ENCODE results near the gene OPN3.
A peak's percentile ranks its signal among the peaks of the same experiment; 100 is the strongest.

OPN3 gene

DNA sequence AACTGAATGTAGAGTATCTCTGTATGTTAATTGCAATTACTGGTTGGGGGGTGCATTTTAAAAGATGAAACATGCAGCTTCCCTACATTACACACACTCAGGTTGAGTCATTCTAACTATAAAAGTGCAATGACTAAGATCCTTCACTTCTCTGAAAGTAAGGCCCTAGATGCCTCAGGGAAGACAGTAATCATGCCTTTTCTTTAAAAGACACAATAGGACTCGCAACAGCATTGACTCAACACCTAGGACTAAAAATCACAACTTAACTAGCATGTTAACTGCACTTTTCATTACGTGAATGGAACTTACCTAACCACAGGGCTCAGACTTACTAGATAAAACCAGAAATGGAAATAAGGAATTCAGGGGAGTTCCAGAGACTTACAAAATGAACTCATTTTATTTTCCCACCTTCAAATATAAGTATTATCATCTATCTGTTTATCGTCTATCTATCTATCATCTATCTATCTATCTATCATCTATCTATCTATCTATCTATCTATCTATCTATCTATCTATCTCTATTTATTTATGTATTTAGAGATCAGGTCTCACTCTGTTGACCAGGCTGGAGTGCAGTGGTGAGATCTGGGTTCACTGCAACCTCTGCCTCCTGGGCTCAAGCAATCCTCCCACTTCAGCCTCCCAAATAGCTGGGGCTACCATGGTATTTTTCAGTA is 47.8 kb downstream of the OPN3 start (continued):
- TF ChIP-seq, protein P1, sequence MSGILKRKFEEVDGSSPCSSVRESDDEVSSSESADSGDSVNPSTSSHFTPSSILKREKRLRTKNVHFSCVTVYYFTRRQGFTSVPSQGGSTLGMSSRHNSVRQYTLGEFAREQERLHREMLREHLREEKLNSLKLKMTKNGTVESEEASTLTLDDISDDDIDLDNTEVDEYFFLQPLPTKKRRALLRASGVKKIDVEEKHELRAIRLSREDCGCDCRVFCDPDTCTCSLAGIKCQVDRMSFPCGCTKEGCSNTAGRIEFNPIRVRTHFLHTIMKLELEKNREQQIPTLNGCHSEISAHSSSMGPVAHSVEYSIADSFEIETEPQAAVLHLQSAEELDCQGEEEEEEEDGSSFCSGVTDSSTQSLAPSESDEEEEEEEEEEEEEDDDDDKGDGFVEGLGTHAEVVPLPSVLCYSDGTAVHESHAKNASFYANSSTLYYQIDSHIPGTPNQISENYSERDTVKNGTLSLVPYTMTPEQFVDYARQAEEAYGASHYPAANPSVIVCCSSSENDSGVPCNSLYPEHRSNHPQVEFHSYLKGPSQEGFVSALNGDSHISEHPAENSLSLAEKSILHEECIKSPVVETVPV (CRISPR knock-in tag; IDR thresholded peaks at IDR 0.05): no peak
- TF ChIP-seq ZNF70 (CRISPR knock-in tag; IDR thresholded peaks at IDR 0.05) (no peak), PPARA (CRISPR knock-in tag; IDR thresholded peaks at IDR 0.05; ENCODE audit: borderline replicate concordance) (no peak)
- TF ChIP-seq, protein P2, sequence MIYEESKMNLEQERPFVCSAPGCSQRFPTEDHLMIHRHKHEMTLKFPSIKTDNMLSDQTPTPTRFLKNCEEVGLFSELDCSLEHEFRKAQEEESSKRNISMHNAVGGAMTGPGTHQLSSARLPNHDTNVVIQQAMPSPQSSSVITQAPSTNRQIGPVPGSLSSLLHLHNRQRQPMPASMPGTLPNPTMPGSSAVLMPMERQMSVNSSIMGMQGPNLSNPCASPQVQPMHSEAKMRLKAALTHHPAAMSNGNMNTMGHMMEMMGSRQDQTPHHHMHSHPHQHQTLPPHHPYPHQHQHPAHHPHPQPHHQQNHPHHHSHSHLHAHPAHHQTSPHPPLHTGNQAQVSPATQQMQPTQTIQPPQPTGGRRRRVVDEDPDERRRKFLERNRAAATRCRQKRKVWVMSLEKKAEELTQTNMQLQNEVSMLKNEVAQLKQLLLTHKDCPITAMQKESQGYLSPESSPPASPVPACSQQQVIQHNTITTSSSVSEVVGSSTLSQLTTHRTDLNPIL (CRISPR knock-in tag; IDR thresholded peaks at IDR 0.05; ENCODE audit: low read depth): no peak

DNA sequence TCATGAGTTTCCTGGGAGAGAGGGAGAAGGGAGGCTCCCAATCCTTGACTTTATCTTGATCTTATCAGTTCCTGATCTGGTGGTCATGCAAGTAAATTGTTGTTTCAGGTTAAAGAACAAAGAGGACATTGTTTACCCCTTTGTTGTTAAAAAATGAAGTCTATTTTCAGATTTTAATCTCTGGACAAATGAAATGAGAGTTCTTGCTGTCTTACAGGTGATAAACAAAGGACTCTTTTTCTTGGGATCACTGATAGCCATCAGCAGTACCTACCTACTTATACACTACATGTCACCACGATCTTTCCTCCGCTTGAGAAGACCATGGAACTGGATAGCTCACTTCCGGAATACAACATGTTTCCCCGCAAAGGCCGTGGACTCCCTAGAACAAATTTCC is 48.4 kb downstream of the OPN3 start:
- no peak for TF ChIP-seq OSR1 (CRISPR knock-in tag; IDR thresholded peaks at IDR 0.05)
- TF ChIP-seq GLIS3 (CRISPR knock-in tag; IDR thresholded peaks at IDR 0.05): no peak
- TF ChIP-seq ZC3H10 (CRISPR knock-in tag; IDR thresholded peaks at IDR 0.05): no peak
- TF ChIP-seq ESRRG (CRISPR knock-in tag; IDR thresholded peaks at IDR 0.05): no peak
- TF ChIP-seq, protein P2 (CRISPR knock-in tag; IDR thresholded peaks at IDR 0.05; ENCODE audit: low read depth): no peak
- TF ChIP-seq TCF4 (CRISPR knock-in tag; IDR thresholded peaks at IDR 0.05; ENCODE audit: borderline replicate concordance): no peak
- TF ChIP-seq ZNF565 (CRISPR knock-in tag; conservative IDR thresholded peaks at IDR 0.05; ENCODE audit: low read depth): no peak
- TF ChIP-seq, protein P3, sequence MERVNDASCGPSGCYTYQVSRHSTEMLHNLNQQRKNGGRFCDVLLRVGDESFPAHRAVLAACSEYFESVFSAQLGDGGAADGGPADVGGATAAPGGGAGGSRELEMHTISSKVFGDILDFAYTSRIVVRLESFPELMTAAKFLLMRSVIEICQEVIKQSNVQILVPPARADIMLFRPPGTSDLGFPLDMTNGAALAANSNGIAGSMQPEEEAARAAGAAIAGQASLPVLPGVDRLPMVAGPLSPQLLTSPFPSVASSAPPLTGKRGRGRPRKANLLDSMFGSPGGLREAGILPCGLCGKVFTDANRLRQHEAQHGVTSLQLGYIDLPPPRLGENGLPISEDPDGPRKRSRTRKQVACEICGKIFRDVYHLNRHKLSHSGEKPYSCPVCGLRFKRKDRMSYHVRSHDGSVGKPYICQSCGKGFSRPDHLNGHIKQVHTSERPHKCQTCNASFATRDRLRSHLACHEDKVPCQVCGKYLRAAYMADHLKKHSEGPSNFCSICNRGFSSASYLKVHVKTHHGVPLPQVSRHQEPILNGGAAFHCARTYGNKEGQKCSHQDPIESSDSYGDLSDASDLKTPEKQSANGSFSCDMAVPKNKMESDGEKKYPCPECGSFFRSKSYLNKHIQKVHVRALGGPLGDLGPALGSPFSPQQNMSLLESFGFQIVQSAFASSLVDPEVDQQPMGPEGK (CRISPR knock-in tag; IDR thresholded peaks at IDR 0.05; ENCODE audit: borderline replicate concordance): no peak
- no peak for TF ChIP-seq CSDC2 (CRISPR knock-in tag; IDR thresholded peaks at IDR 0.05)
- no peak for TF ChIP-seq BACH2 (CRISPR knock-in tag; IDR thresholded peaks at IDR 0.05; ENCODE audit: borderline replicate concordance)
- TF ChIP-seq, protein P4, sequence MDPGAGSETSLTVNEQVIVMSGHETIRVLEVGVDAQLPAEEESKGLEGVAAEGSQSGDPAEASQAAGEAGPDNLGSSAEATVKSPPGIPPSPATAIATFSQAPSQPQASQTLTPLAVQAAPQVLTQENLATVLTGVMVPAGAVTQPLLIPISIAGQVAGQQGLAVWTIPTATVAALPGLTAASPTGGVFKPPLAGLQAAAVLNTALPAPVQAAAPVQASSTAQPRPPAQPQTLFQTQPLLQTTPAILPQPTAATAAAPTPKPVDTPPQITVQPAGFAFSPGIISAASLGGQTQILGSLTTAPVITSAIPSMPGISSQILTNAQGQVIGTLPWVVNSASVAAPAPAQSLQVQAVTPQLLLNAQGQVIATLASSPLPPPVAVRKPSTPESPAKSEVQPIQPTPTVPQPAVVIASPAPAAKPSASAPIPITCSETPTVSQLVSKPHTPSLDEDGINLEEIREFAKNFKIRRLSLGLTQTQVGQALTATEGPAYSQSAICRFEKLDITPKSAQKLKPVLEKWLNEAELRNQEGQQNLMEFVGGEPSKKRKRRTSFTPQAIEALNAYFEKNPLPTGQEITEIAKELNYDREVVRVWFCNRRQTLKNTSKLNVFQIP (CRISPR knock-in tag; IDR thresholded peaks at IDR 0.05; ENCODE audit: borderline replicate concordance, low read depth): no peak
- TF ChIP-seq, protein P1 (CRISPR knock-in tag; IDR thresholded peaks at IDR 0.05): no peak
- TF ChIP-seq SNAI2 (CRISPR knock-in tag; IDR thresholded peaks at IDR 0.05): no peak
- no peak for ATAC-seq

DNA sequence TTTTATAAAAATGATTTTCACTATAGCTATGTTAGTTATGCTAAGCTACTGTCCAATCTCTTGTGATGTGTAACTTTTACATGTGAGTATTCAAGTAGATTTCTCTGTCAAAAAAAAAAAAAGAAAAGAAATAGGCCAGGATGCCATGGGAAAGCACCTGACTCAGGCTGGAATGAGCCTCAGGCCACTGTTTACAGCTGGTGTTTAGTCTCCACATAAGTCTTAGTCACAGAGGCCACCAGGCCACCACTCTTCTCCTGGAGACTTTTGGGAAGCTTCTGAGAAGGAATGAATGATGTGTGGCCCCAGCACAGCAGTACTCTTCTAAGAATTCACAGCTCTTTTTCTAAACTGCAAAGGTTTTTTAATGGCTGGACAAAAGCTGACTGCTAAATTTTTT is 48.9 kb downstream of the OPN3 start:
- ATAC-seq: 0 out of 3 replicates have a peak, but pooled peaks have one; percentile 34
- TF ChIP-seq CSDC2 (CRISPR knock-in tag; IDR thresholded peaks at IDR 0.05) (no peak), GLIS3 (CRISPR knock-in tag; IDR thresholded peaks at IDR 0.05) (no peak), ZNF565 (CRISPR knock-in tag; conservative IDR thresholded peaks at IDR 0.05; ENCODE audit: low read depth) (no peak), ZC3H10 (CRISPR knock-in tag; IDR thresholded peaks at IDR 0.05) (no peak), ISL1 (CRISPR knock-in tag; IDR thresholded peaks at IDR 0.05) (no peak), RARB (CRISPR knock-in tag; IDR thresholded peaks at IDR 0.05) (no peak), OSR1 (CRISPR knock-in tag; IDR thresholded peaks at IDR 0.05) (no peak), ZNF70 (CRISPR knock-in tag; IDR thresholded peaks at IDR 0.05) (no peak), TOX (CRISPR knock-in tag; IDR thresholded peaks at IDR 0.05; ENCODE audit: borderline replicate concordance) (no peak), ARNTL (CRISPR knock-in tag; IDR thresholded peaks at IDR 0.05; ENCODE audit: borderline replicate concordance, low read depth) (no peak)
- TF ChIP-seq, protein P2 (CRISPR knock-in tag; IDR thresholded peaks at IDR 0.05; ENCODE audit: low read depth): no peak
- TF ChIP-seq, protein P5, sequence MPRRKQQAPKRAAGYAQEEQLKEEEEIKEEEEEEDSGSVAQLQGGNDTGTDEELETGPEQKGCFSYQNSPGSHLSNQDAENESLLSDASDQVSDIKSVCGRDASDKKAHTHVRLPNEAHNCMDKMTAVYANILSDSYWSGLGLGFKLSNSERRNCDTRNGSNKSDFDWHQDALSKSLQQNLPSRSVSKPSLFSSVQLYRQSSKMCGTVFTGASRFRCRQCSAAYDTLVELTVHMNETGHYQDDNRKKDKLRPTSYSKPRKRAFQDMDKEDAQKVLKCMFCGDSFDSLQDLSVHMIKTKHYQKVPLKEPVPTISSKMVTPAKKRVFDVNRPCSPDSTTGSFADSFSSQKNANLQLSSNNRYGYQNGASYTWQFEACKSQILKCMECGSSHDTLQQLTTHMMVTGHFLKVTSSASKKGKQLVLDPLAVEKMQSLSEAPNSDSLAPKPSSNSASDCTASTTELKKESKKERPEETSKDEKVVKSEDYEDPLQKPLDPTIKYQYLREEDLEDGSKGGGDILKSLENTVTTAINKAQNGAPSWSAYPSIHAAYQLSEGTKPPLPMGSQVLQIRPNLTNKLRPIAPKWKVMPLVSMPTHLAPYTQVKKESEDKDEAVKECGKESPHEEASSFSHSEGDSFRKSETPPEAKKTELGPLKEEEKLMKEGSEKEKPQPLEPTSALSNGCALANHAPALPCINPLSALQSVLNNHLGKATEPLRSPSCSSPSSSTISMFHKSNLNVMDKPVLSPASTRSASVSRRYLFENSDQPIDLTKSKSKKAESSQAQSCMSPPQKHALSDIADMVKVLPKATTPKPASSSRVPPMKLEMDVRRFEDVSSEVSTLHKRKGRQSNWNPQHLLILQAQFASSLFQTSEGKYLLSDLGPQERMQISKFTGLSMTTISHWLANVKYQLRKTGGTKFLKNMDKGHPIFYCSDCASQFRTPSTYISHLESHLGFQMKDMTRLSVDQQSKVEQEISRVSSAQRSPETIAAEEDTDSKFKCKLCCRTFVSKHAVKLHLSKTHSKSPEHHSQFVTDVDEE (CRISPR knock-in tag; IDR thresholded peaks at IDR 0.05): no peak
- TF ChIP-seq, protein P1 (CRISPR knock-in tag; IDR thresholded peaks at IDR 0.05): no peak
